GM21576 (cell line): ENCODE measurements around the gene NFATC3.

Source experiments
- ATAC-seq: cut with Tn5 transposase; IDR thresholded peaks from one replicate; pipeline ENCODE4 v1.9.1; 2021; ENCODE audit warnings: mild to moderate bottlenecking, moderate library complexity; ENCODE audit not compliant: unreplicated experiment

NFATC3 gene

DNA sequence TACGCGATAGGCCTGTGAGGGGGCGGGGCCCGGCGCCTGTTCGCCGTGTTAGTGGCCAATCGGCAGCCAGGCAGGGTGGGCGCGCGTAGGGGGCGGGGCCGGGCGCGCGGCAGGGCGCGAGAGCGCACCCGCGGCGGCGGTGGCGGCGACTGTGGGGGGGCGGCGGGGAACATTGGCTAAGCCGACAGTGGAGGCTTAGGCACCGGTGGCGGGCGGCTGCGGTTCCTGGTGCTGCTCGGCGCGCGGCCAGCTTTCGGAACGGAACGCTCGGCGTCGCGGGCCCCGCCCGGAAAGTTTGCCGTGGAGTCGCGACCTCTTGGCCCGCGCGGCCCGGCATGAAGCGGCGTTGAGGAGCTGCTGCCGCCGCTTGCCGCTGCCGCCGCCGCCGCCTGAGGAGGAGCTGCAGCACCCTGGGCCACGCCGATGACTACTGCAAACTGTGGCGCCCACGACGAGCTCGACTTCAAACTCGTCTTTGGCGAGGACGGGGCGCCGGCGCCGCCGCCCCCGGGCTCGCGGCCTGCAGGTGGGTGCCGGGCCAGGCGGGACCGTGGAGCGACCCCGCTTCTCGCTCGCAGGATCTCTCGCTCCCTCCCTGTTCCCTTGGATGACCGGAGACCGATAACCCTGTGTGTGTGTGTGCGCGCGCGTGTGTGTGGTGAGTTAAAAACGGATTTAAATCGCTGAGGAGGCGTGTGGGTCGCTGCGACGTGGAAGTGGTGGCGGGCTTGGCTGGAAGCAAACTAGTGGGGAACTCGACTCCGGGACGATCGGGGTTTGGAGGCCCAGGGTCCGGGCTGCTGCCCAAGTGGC is at the start of gene NFATC3:
TSS of gene NFATC3 (plus strand) at position 112 of the 813 bp plus-strand sequence. CDS start at position 424, 312 bp downstream.
- ATAC-seq, result peak; percentile 53

DNA sequence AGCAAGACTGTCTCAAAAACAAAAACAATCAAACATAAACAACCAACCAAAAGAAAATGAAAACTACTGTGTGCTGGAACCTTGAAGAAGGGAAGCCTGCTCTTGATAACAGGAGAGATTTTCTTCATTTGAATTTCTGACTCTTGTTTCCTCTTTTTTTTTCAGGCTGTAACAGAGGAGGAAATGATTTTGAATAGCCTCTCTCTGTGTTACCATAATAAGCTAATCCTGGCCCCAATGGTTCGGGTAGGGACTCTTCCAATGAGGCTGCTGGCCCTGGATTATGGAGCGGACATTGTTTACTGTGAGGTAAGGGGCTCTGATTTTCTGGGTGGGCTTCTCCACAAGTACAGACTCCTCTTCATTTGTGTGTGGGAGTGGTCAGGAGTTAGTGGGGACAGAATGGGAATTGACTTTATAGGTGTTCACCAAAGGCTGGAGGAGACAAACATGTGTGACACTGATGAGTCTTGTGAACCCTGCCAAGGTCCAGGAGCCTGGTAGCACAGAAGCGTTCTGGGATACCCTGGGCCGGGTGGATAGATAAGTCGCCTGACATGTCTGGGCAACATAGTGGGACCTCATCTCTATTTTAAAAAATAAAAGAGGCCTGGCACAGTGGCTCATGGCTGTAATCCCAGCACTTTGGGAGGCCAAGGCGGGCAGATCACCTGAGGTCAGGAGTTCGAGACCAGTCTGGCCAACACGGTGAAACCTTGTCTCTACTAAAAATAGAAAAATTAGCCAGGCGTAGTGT is 47.2 kb upstream of the NFATC3 start:
- no peak for ATAC-seq

DNA sequence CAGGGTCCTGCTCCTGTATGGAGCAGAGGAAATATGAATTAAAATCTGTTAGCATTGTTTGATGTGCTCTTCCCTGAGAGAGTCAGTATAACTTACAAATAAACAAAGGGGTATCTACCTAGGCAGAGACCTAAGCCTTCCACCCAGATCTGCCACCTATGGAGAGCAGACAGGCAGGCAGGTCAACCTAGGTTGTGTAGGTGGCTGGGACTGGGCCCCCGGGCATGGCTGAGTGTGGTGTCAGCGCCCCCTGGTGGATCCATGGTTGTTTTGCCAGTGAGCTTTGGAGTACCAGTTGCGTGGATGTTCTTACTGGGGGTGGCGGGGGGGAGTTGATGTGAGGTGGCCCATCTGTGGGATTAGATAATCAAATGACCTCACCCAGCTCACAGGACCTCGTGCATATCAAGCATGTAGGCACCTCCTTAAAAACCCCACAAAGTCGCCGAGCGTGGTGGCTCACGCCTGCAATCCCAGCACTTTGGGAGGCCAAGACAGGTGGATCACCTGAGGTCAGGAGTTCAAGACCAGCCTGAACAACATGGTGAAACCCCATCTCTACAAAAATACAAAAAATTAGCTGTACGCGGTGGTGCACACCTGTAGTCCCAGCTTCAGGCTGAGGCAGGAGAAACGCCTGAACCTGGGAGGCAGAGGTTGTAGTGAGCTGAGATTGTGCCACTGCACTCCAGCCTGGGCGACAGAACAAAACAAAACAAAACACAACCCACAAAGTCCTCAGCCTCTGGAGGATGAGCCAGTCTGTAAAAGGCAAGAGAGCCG is 44.5 kb upstream of the NFATC3 start:
- peak; percentile 77 for ATAC-seq

DNA sequence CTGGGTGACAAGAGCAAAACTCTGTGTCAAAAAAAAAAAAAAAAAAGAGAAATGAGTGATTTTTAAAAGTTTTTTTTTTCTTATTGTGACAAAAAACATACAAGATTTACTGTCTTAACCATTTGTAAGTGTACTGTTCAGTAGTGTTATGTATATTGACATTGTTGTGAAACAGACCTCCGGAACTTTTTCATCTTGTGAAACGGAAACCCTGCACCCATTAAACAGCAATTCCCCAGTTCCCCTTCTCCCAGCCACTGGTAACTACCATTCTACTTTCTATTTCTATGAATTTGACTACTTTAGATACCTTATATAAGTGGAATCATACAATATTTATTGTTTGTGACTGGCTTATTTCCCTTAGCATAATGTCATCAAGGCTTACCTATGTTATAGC is 43.4 kb upstream of the NFATC3 start:
- ATAC-seq, result no peak

DNA sequence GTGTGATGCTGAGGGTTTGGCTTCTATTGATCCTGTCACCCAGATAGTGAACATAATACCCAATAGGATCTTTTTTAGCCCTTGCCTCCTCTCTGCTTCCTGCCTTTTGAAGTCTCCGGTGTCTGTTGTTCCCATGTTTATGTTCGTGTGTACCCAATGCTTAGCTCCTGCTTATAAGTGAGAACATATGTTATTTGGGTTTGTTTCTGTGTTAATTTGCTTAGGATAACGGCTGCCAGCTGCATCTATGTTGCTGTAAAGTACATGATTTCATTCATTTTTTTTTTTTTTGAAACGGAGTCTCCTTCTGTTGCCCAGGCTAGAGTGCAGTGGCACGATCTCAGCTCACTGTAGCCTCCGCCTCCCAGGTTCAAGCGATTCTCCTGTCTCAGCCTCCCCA is 39.1 kb upstream of the NFATC3 start:
- no peak for ATAC-seq

DNA sequence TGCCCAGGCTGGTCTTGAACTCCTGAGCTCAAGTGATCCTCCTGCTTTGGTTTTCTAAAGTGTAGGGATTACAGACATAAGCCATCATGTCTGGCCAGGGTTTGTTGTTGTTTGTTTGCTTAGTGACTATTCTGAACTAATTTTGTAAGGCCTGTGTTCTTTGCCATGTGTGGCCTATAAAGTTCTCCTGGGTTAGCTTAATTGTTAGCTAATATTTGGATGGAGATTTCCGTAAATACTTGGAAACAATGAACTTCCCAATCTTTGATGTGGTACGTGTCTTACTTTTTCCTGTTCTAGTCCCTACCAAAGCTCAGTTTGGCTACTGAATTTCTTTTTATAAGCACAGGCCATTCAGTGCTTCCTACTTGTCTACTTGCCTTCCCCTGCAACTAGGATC is 37.2 kb upstream of the NFATC3 start:
- ATAC-seq, result no peak

DNA sequence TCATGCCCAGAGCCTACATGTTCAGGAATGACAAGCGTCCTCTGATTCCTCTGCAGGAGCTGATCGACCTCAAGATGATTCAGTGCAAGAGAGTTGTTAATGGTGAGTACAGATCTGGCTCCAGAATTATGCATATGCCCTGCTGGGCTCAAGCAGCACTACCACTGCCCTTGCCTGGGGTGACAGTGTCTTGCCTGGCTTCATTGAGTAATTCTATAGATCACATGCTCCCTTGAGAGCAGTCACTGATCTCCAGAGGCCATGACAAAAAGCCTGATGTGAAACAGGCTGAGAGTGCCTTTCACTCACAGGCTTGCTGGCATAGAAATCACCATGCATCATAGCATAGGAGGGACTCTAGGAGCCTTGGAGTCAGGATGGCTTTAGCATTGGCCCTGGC is 35.7 kb upstream of the NFATC3 start:
- ATAC-seq, result no peak

DNA sequence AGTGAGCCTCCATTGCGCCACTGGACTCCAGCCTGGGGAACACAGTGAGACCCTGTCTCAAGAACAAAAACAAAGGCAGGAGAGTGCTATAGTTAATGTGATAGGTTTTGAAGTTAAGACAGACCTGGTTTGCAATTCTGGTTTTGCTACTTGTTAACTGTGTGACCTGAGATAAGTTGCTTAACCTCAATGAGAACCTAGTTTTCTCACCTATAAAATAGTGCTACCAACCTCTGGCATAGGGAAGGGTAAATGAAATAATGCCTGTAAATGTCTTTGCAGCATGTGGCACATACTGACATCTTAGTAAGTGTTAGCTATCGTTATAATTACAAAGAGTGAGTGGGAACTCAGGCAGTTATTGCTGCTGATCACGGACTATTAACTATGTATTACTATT is 29.8 kb upstream of the NFATC3 start:
- ATAC-seq, result no peak

DNA sequence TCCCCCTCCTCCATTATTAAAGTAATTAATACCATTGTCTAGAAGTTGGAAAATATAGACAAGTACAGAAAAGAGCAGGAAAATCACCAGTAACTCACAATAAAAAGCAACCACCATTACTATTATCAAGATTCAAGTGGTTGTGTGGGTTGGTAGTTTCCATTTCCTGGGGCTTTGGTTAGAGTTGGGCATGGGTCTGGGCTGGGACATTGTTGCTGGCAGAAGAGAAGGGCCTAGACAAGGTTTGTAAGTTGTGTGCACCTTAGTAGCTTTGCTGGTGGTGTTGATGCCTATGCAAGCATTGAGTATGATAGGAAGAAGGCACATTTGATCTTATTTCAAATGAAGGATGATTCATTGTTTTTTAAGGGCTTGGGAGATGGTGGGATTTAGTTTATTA is 25.4 kb upstream of the NFATC3 start:
- ATAC-seq, result no peak

DNA sequence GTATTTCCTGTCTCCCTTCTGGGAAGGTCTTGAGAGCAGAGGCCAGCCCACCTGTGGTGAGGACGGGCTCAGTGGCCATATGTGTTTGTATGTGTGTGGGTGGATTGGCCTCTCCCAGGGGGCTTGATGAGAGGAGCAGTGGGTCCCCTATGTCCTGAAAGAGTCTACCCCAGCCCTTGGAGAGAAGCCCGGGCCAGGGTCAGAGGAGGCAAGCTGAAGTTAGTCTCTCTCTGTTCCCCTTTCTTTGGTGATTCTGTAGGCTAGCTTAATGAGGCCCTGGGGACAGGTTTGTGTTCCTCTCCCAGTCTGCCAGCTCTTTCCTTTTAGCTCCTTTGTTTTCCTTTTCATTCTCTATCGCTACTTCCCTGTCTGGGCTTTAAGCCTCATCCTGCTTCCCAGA is 23.8 kb upstream of the NFATC3 start:
- ATAC-seq, result no peak

DNA sequence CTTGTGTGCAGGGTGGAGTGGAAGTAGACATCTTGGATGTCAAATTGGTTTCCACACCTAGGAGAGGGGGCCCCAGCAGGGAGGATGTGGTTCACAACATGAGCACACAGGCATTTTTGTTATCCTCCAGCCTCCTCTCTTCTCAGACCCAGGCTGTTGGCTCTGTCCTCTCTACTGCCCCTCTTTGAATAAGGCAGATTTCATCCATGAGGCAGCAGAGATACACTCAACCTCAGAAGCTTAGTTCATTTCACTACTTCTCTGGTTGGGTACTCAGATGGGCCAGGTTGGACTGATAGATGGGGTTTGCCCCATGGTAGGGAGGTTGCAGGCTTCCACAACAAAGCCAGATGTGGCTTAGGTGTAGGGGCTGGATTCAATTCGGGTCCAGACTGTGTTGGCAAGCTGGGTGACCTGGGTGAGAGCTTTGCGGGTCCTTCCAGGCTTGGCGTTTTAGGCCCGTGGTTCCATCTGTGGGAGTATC is 22.2 kb upstream of the NFATC3 start:
- ATAC-seq, result no peak

DNA sequence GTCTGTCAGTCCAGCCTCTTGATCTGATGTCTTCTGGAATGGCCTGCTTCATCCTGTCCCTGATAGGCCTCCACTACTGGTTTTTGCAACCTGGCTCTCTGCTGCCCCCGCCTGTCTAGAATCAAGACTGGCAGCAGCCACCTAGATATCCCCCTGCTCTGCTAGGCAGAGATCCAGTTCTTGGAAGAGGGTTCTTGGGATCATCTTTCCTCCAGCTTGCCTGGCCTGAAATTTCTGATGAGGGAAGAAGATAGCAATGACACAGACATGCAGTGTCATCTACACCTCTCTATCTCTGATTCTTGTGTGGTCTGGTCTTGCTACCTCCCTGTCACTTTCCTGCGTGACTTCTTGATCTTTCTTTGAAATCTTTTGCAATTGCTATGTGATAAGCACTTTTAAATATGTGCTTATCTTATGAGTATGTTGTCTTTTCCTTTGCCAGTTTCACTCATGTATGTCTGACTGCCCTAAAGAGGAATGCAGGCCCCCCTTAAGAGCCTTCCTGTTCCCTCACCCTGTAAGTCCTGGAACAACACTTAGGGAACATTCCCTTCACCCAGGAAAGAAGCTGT is 20.3 kb upstream of the NFATC3 start:
- no peak for ATAC-seq

DNA sequence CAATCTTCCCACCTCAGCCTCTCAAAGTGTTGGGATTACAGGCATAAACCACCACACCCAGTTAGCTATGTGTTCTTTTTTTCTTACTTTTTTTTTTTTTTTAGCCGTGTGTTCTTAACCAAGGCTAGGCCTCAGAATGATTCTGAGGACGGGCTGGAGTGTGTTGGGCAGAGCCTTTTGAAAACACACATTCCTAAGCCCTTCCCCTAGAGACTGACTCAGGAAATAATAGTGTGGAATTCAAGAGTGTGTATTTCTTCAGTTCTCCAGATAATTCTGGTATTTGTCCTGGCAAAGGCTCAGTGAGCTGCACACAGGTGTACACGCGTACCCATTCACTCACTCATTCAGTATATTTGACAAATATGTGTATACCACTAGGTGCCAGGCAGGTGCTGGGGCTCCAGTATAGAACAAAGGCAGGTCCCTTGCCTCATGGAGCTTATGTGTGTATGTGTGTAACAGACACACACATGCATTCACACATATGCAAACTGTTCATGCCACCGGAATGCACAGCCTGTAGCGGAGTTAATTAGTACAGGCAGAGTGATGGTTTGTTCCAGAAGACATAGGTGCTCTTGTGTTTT is 19.4 kb upstream of the NFATC3 start:
- no peak for ATAC-seq

DNA sequence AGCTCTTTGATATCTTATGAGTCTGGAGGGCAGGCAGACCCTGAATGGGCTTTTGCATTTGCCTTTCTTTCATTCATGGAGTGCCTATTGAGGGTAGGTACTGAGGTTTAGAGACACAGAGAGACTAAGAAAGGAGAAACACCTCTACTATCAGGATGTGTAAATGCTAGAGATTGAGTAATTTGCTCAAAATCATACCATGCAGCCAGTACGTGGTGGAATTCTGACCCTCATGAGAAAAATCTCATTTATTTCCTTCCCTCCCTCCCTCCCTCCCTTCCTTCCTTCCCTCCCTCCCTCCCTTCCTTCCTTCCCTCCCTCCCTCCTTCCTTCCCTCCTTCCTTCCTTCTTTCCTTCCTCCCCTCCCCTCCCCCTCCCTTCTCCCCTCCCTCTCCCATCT is 18.4 kb upstream of the NFATC3 start:
- ATAC-seq, result no peak

DNA sequence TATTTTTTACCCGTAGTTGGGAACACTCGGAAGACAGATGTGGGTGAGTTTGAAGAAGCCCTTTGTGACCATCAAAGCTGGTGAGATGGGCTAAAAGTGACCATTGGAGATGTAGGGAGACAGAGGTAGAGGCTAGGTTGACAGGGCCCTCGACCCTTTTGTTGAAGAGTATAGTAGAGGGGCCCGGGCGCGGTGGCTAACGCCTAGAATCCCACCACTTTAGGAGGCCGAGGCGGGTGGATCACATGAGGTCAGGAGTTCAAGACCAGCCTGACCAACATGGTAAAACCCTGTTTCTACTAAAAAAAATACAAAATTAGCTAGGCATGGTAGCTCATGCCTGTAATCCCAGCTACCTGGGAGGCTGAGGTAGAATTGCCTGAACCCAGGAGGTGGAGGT is 16.2 kb upstream of the NFATC3 start:
- ATAC-seq, result no peak

DNA sequence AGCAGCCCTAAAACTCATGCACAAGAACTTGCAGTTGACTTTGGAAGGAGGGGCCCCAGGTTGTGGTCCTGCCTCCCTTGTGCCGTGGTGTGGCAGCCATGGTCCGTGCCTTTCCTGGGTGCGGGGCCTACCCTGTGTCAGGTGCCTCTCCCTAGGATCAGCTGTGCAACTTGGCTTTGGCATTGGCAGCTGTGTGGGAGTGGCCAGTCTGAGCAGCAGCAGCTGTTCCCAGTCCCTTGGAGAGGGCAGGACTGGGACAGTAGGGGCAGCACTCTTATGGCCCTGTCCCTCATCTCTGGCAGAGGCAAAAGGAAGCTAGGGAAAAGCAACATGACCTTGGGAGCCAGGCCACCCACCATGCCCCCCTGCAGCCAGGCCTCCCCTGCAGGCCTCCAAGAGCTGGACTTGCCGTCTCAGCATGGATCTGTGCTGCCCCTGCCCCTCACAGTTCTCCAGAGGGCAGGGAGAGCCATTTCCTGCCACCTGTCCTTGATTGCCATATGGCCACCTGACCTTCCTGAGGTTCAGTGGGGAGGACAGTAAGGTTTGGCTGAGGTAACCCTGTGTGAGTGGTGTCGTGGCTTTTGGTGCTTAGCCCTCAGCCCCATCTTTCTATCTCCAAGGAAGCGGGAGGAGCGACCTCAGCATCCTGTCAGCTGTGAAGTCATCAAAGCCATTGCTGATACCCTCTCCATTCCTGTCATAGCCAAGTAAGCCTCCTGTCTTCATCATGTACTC is 15.5 kb upstream of the NFATC3 start:
- ATAC-seq, result no peak

DNA sequence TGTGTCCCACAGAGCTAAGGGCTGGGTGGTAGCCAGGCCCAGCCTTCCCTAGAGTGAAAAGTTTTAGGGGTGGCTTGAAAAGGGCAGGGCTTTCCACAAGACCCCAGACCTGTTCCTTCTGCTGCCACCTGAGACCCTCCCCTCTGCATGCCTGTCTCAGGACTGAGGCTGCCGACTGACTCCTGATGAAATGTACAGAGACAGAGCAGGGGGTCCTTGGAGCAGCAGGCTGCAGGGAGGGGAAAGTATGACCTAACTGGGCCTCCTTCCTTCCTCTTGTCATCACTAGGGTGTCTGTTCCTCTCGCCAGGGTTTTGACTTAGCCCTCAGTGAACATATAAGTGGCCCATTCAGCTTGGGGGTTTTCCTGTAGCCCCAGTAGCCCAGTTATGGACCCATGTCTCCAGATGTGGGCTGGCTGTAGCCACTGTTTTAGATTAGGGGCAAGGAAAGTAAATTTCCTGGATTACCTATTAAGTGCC is 14.9 kb upstream of the NFATC3 start:
- no peak for ATAC-seq

DNA sequence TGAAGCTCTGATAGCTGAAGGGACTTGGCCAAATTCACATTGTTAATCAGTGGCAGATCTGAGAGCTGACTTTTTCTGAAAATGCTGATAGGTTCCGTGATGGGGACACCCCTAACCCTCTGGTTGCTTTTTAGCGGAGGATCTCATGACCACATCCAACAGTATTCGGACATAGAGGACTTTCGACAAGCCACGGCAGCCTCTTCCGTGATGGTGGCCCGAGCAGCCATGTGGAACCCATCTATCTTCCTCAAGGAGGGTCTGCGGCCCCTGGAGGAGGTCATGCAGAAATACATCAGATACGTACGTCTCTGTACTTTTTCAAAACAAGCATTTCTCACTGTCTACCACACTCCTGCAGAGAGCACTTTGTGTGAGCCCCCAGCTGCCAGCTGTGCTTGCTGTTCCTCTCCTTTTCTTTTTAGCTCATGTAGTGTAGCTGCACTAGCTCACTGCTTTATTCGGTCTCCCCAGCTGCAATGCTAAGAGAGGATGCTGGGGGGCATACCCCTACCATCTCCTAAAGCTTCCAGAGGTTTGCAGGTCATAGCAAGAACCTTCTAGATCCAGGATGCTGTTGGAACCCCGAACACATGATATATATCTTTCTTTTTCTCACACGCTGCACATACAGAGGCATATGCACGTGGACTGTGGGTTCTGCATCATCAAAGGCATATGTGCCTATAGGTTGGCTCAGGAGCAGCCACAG is 14.2 kb upstream of the NFATC3 start:
- no peak for ATAC-seq

DNA sequence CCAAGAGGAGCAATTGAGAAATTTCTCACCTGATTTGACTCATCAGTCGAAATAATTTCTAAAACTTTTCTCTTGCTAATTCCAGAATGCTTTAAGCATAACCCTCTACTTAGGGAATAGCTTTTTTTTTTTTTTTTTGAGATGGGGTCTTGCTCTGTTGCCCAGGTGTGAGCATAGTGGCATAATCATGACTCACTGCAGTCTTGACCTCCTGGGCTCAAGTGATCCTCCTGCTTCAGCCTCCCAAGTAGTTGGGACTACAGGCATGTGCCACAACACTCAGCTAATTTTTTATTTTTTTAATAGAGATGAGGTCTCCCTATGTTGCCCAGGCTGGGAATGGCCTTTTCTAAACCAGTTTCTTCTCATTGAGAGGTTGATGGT is 13.7 kb upstream of the NFATC3 start:
- ATAC-seq, result no peak
